NCI-H226 (cell line): ENCODE results near the gene BRAT1.

Source experiments
- DNase-seq: peaks from one replicate; pipeline ENCODE4 v3.0.0-alpha.2; 2015

BRAT1 gene

DNA sequence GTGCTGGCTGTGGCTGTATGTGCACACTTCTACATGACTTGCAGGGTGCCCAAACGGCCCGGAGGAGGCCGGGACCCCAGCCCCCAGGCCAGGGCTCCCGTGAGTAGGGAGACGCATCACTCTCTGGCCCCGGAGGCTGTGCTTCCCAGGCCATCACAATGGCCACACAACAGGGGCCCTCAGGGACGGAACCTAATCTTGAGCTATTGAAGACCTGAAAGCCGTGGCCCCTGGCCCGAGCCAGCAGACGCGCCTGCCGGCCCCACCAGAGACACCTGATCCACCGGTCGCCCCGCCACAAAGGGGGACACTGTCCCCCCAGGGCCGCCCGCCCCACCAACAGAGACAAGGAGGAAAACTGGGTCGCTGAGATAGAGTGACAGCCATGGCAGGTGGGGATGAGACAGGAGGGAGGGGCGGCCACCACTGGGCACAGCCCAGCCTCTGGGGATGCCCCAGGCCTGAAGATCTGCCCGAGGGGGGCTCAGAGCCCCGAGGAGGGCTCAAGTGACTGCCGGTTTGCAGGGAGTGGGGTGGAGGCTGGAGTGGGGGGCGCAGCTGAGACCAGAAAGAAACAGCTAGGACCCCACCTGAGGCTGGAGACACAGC lies 45.9 kb downstream of the BRAT1 start:
- no peak for DNase-seq

DNA sequence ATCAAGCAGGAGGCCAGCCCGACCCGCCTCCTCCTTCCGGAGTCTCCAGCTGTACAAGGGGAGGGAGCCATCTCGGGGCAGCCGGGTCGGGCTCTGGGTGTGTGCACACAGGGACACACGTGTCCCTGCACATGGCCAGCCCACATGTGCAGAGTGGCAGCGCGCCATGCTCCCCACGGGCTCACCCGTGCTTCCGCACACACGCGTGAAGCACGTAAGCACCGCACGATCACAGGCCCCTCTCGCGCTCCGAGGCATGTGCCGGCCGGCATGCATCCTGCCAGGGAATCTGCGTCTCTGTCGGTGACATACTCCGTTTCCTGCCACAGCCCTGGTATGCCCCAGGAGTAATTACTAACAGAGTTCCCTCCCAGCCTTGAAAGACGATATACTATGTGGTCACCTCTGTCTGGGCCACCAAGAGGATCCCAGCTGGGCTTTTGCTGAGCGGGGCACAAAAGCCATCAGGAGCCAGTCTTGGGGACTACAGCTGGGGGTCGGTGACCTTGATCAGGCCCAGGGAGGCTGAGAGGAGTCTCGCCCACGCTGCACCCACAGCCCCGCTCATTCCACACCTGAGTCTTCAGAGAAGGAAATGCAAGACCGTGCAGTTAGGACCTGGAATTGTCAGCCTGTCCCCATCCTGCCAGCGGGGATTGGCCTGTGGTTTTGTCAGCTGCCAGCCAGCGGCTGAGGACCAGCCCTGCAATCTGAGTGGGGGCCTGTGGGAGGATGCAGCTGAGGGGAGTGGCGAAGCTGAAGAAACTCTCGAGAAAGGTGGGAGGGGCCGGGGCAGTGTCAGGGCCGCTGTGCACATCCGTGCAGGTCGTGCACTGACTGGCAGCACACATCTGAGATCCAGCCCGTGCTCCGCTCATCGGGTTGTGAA lies 46.8 kb downstream of the BRAT1 start:
- no peak for DNase-seq

DNA sequence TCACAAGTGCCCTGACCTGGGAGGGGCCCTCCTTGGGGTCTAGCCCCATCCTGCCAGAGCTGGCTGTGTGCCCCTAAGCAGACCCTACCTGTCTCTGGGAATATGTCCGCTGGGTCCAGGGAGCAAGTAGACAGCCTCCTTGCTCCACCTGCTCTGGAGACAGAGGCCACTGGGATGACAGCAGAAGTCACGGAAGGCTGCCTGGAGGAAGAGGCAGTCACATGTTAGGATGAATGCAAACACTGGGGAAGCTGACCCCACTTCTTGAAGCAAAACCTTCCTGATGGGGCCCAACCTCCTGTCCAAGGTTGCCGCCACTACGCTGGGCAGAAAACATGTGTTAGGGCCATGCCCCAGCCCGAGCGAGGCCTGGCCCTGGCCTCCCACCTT lies 47.4 kb downstream of the BRAT1 start:
- no peak for DNase-seq

DNA sequence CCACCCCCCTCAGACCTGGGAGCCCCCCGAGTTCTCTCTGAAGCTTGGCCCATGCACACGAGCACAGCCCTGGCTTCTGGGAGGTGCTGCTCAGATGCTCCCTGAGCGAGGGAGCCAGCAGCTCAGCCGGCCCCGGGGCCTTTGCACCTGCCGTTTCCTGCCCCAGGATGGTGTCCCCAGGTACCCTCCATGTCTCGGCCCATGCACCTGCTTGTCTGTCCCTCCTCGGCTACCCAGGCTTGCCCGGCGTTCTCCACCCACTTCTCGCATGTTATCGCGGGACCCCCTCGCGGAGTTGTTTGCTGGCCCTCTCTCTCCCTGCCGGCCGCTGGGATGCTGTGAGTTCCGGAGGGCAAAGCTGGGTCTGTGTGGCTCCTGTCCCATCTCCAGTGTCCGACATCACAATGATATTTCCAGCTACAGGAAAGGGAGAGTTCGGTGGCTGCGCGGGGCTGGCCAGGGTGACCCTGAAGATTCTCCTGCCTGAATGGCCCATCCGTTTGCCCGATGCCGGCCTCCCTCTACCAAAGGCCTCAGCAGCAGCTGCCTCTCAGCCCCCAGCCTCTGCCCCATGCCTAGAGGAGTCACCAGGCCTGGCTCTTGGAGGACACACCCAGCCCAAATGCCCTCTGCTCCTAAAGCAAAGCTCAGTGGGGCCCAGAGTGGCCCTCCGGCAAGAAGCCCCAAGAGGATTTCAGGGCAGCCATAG lies 48.0 kb downstream of the BRAT1 start:
- no peak for DNase-seq

DNA sequence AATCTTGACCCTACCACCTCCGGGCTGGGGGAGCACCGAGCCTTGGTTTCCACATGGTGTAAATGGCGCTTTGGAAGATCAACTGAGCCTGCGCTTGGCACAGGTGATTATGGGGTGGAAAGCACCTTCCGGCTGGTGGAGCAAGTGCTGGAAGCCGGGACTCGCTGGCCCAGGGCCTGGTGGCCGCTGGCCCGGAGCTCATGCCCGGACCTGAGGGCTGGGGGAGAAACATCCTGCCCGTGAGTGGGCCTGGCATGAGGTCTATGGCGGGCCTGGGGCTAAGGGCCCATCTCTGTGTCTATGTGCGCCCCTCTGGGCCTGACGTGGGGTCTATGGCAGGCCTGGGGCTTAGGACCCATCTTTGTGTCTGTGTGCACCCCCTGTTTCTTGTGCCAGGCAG lies 49.9 kb downstream of the BRAT1 start:
- DNase-seq = no peak

DNA sequence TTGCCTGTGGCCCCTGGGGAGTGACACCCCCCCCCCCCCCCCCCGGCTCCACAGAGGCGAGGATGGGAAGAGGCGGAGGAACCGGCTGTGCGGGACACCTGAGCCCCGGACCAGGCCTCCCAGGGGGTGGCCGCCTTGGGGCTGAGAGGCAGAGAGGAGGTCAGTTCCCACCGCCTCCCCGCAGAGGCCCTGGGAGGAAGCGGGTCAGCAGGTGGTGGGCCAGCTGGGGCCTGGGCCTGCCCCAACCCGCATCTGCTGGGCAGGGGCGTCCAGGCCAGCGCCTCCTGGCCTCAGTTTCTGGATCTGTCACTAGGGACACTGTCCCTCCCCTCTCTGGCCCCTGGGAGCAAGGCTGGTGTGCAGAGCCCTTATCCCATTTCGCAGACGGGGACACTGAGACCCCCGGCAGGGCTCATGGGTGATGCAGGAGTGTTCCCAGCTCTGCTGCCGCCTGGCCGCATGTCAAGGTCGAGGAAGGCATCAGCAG lies 50.4 kb downstream of the BRAT1 start:
- DNase-seq = no peak

DNA sequence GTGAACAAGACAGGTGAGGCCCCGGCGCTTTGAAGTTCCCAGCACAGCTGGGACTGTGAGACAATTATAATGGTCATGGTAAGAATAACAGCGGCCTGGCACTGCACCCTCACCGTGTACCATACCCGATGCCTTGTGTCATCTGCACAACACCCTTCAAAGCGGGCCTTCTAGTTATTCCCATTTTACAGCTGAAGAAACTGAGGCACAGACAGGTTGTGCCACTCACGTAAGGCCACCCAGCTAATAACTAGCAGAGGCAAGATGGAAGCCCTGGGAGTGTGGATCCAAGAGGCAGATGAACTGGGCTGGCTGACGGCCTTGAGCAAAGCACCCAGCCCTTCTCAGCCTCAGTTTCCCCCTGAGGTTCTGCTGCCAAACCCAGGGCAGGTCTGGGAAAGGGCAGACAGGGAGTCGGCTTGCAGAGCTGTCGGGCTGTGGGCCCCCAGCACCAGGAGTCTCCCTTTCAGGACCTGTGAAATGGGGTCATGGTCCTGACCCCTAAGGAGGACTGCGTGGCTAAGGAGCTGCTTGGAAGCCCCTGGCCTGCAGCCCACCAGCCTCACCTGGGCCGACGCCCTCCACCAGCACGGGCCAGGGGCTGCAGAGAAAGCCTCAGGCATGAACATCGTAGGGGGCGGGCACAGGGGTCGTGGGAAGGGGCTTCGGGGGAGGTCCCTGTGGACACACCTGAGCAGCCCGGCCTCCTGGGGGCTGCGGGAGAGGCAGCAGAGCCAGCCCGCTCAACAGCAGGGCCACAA lies 51.0 kb downstream of the BRAT1 start:
- no peak for DNase-seq

DNA sequence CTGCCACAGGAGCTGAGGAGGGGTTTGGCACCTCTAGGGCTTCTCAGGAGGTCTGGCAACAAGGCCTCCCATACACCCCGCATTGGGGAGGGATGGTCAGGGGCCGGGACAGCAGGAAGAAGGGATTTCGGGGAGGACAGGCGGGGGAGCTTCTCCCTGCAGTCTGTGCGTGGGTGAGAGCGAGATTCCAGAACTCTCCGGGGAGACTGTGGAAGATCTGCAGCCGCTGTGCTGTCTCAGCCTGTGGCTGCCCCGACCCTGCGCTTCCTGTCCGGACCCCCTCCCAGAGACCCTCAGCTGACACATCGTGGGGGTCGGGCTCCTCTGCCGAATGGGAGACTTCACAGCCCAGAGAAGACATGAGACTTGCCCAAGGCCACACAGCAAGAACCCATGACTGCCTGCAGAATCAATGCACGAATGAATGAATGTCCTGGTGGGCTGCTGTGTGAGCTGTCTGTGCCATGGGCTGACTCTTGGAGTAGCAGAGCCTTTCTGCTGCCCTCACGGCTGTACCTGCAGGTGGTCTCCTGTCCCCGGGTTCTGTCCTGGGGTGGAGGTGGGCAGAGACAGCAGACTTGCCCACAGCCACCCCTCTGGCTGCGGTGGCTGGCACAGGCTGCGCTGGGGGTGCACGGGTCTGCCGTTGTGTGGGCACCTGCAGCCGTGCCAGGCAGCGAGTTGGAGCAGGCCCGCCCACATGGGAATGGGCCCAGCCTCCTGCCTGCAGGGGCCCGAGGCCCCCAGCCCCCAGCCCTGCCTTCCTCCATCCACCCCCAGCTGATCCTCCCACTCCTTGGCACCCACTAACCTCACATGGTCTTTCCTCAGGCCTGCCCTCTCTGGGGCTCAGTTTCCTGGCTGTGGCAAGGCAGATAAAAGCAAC lies 52.0 kb downstream of the BRAT1 start:
- no peak for DNase-seq

DNA sequence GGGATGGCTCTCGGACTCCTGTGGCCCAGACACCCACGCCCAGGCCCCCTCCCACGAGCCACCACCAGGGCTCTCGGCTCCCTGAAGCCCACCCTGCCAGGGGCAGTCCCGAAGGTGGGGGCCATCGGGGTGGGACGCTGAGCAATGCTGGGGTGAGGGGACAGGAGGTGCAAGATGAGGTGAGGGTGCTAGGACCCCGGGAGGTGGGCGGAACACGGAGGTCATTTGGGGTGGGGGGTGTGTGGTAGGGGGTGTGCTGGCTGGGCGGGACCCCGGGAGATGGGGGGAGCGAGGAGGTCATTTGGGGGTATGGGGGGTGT lies 52.7 kb downstream of the BRAT1 start:
- DNase-seq = no peak

DNA sequence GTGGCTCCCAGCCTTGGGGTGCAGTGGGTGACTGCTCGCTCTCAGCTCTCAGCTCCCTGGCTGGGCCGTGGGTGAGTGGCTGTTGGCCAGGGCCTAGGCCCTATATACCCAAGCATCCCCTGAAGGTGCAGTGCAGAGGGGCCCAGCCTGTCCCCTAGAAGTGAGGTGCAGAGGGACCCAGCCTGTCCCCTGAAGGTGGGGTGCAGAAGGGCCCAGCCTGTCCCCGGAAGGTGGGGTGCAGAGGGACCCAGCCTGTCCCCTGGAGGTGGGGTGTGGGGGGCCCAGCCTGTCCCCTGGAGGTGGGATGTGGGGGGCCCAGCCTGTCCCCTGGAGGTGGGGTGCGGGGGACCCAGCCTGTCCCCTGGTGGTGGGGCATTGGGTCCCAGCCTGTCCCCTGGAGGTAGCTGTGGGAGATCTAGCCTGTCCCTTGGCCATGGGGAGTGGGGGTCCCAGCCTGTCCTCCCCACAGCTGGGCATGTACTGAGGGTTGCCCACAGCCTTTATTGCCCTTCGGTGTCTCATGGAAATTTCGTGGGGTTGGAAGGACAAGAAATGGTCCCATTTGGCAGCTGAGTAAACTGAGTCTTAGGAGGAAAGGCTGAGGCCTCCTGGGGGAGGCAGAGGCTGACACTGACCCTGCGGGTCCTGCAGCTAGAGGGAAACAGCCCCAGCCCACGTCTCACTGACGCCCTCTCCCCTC lies 53.2 kb downstream of the BRAT1 start:
- DNase-seq = no peak

DNA sequence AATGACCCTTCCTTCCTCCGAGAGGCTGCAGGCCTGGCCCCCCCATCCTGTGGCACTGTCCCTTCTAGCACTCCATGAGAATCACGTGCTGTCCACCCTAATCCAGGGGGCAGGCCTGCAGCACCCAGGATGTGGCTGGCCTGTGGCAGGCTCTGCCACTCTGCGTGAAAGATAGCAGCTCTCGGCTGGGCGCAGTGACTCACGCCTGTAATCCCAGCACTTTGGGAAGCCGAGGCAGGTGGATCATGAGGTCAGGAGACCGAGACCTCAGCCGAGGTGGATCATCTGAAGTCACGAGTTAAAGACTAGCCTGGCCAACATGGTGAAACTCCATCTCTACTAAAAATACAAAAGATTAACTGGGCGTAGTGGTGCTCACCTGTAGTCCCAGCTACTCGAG lies 54.6 kb downstream of the BRAT1 start:
- DNase-seq = no peak

DNA sequence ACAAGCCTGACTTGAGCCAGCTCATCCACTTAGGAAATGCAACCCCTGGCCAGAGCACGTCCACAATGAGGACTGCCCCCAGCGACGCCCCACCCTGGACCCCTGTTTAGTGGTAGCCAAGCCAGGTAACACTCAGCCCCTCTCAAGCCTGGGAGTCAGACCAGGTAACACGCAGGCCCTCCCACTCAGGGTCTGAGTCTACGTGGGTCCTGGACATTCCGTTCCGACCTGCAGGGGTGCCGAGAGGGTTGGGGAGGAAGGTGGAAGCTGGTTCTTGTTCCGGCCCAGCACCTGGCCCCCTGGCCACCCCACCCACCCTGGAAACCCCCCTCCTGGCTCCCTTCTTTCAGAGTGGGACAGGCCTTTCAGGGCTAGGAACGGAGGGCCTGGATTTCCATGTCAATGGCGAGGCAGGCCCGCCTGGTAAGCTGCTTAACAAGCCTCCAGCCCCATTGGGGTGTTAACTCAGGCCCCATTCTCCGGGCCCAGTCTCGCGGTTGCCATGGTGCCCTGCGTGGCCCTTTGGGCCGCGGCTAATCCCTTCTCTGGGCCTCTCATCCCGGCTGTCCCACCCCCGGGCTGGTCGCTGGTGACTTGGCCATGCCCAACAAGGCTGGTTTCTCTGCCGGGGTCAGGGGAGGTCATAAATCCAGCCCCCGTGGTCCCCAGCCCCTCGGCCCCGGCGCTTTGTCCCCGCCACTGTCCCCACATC lies 55.4 kb downstream of the BRAT1 start:
- no peak for DNase-seq

DNA sequence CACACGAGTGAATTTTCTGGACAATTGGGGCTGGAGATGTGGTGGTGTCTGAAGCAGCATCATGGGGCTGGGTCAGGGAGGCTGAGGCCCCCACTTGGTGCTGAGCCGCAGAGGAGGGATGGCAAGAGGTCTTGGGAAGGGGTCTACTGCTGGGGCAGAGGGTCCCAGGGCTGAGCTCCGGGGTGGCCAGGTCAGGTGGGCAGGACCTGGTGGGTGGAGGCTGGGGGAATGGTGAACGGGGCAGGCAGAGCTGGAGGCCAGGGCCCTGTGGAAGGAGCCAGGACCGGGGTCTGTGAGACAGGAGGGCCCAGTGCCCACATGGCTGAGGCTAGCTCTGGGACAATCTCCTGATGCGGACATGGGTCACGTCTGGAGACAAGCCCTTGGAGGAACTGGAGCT lies 56.1 kb downstream of the BRAT1 start:
- DNase-seq = no peak

DNA sequence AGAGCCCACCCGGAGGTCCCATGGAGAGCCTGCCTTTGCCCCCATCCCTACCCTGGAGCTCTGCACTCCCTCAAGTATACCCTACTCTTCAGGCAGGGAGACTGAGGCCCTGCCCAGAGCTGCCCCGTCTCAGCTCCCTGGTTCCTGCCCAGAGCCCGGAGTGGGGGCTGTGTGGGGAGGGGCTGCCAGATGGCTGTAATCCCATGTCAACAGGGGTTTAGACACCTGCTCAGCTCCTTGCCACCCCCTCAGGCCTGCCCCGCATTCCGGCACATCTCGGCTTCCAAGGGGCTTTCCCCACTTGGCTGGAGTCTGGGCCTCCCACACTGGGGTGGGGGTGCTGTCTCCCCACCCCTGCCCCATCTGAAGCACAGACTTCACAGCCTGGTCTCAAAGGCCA lies 56.6 kb downstream of the BRAT1 start:
- no peak for DNase-seq

DNA sequence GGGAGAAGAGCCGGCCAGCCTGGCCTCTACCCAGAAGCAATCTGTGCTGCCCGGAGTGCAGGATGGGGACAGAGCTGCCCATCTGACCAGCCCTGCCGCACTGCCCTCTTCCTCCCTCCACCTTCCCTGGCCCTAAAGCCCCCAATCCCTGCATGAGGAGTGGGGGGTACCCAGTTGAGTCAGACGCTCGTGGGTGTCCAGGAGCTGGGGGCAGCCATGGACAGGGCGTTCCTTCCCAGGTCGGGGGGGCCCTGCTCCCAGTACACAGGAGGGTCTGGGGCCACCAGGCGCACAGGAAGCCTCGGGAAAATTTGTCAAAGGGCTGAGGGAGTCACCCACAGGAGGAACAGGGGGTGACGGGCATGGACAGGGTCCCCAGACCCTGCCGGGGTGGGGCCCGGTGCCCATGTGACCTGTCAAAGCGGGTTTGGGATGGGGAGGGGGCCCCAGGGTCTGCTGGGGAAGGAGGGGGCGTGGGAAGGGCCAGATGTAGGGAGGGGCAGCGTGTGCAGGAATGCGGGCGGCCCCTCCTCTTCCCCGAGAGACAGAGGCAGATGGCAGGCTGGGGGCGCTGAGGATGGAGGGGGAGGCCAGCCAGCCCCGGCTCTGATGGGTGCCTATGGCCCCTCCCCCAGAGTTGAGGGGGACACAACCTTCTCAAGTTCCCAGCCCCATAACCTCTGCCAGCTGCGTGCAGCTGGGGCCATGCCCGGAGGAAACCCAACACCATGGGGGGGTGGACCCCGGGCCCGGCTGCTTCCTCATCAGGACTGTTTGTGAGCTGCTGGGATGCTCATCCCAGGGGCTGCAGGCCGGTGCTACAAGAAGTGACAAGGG lies 57.6 kb downstream of the BRAT1 start:
- no peak for DNase-seq

DNA sequence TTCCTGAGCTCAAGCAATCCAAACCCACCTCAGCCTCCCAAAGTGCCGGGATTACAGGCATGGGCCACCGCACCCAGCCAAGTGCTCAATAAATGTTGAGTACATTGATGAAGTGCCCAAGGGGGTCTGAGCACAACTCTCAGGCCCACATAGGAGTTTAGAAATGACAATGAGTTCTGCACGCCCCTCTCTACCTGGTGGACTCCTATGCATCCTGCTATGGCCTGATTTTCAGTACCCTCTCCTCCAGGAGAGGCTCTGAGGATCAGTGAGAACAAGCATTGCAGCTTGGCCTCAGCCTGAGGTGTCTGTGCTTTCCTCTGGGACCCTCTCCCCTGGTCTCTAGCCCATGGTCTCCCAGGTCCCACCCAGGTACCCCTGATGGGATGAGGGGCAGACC lies 58.3 kb downstream of the BRAT1 start:
- DNase-seq = no peak

DNA sequence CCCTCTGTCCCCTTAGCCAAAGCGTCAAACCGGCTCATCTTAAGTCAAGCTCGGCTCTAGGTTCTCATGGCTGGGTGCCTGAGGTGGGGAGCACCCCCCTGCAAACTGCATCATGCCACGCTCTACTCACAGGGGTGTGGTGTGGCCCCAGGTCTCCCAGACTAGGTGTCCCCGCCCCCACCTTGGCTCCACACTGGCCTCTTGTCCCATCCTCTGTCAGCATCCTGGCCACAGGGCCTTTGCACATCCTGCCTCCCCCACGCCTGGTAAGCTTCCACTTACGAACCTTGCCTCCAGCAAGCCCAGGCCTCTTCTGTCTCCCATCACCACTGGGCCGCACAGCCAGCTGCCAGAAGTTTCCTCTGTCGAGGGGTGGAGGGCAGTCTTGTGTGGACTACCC lies 58.9 kb downstream of the BRAT1 start:
- no peak for DNase-seq

DNA sequence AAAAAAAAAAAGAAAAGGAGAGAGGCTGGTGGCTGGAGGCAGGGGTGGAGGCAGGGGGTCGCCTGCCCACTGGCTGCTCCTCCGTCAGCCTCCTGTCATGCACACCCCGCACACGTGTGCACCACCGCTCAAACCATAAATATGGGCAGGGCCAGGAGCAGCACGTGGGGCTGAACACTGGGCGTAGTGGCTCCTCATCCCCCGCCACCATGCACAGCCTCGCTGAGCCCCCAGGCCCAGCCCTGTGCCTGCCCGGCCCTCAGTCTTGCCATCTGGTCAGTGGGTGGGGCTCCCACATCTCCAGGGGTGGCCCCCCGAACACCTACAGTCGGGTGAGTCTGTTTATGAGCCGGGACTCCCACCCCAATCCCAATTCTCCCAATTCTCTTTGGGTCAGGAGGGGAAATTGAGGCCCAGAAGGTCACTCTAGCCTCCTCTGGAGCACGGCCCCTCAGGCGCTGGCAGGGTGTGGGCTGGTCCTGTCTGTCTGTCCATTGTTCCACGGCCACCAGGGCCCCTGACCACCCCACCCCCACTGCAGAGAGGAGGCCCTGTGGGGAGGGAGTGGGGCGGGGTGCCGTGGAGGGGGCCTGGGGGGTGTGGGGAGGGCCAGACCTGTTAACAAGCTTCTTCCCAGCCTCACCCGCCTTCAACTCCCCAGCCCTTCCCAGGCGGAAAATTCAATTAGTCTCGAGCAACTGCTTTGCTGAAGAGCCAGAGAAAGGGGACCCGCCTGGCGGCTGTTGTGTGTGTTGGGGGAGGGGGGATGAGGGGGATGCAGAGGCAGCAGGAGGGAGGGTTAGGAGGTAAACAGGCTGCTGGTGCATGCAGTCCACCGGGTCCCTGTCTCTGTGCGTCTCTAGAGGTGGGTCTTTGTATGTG lies 59.7 kb downstream of the BRAT1 start:
- no peak for DNase-seq
